Activated CD8-positive, alpha-beta T cell treated with anti-CD3 and anti-CD28 coated beads, Interleukin-2, amount 10 ng/mL, durations not matched to agents 7 days and 5 days (primary cell): ENCODE results near the gene GFPT2. TPM values are rescaled to one million over a fixed set of nuclear protein-coding genes. Genes with fewer than 3 reads are reported as not detected.
A peak's percentile ranks its signal among the peaks of the same experiment; 100 is the strongest.

Source experiments
- ATAC-seq: fragments of 150-1000 bp; cut with Tn5 transposase; one replicate; pipeline ENCODE4 v1.10.0; 2021; ENCODE audit warnings: moderate library complexity
- CTCF ChIA-PET: fragments of 350-600 bp; sonication (Branson Sonifier 250); formaldehyde crosslinking; loops from one replicate; lab custom pipeline; 2021; ENCODE audit warnings: antibody characterized with exemption; lab: Charles Lee
- POLR2A ChIA-PET: fragments of 350-600 bp; sonication (Branson Sonifier 250); formaldehyde crosslinking; loops from one replicate; lab custom pipeline; 2021; ENCODE audit warnings: antibody characterized with exemption; lab: Charles Lee
- DNase-seq: peaks from one replicate; pipeline ENCODE4 v3.0.0-alpha.2; 2020
- H3K27ac Mint-ChIP-seq: one replicate; pipeline ENCODE4 v1.8.0; 2021; ENCODE audit warnings: mild to moderate bottlenecking, mixed read lengths
- H3K27me3 Mint-ChIP-seq: one replicate; pipeline ENCODE4 v1.8.0; 2021; ENCODE audit warnings: low read depth, mixed read lengths
- H3K36me3 Mint-ChIP-seq: one replicate; pipeline ENCODE4 v1.8.0; 2021; ENCODE audit warnings: low read depth, mixed read lengths
- H3K4me1 Mint-ChIP-seq: one replicate; pipeline ENCODE4 v1.8.0; 2021; ENCODE audit warnings: low read depth, mixed read lengths
- H3K4me3 Mint-ChIP-seq: one replicate; pipeline ENCODE4 v1.8.0; 2021; ENCODE audit warnings: mild to moderate bottlenecking, mixed read lengths
- H3K9me3 Mint-ChIP-seq: one replicate; pipeline ENCODE4 v1.8.0; 2022; ENCODE audit warnings: mixed read lengths; ENCODE audit not compliant: insufficient read depth
- total RNA-seq, 2 experiments: library from RNA; stranded (reverse); gene quantifications; one replicate each; pipeline ENCODE4 v1.2.3, GENCODE V29; 2021

GFPT2 gene
- total RNA-seq, 2 experiments from 2014 or later, result 0.13 TPM; not detected in 1

DNA sequence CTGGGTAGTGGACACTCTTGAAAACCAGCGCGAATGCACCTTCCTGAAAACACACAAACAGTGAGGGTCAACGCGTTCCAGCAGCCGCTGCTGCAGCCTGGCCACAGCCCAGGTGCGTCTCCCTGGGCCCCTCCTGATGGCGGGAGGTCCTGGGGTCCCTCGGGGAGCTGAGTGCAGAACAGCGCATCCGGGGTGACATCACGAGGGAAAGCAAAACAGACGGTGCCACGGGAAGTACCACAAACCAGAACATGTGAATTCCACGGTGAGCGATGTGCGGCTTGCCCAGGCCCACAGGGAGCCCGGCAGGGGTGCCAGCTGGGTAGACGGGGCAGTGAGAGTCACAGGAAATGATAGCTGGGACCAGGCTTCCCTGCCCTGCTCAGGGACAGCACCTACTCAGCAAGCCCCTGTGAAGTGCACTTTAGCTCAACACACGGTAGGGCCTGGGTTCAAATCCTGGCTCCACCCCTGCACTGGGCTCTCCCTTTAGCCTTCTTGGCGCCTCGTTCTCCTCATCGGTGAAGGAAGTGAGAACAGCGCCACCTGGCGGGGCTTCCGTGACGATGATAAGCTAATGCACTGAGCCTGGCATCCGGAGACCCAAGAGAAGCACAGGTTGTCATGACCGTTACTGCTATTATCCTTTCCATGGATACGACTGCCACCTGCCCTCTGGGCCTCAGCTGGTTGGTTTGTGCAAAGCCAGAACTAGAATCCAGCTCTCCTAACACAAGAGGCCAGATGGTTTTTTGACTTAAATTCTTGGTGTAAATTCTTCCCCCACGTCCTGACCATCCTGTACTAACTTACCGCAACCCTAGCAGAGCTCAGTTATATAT is 24.6 kb downstream of the GFPT2 start:
- ATAC-seq, result peak; percentile 94
- H3K9me3 Mint-ChIP-seq, result no peaks in the 10 kb centered on the region
- peaks cover 3% of the 10 kb centered on the region for H3K4me1 Mint-ChIP-seq
- peaks cover 13% of the 10 kb centered on the region for H3K27me3 Mint-ChIP-seq
- CTCF ChIA-PET, result interaction anchor here (0.5 to 5.6 kb wide), 33 partner anchors 9 to 390 kb away, joined by 3 to 65 read pairs (median 4); partner anchors contain the start of gene MAPK9
- POLR2A ChIA-PET, result no interaction called here
- H3K4me3 Mint-ChIP-seq, result no peak overlapping the region
- H3K27ac Mint-ChIP-seq, result no peak overlapping the region
- DNase-seq, result peak; percentile 87
- H3K36me3 Mint-ChIP-seq, result no peaks in the 10 kb centered on the region

DNA sequence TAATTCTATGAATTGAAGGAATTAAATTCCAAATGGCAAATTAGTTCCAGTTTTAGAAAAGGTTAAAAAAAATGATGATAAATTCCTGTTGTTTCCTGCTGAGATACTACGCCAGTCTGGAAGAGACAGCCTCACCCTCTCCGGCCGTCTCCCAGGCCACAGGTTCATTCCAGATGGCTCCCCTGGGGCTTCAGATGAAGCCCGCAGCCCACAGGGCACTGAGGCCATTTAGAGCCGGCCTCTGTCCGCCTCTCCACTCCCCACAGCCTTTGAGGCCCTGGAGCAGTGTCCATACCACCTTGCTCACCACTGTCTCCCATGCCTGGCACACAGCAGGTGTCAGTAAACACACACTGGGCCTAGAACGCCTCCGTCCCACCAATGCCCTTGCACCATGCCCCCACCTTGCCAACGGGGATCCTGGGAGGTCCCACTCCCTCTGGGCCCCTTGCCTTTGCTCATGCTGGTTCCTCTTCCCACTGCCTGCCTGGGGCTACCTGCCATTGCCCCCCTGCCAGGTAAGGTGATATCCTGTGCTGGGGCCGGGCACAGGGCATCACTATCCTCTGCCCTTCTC is 26.1 kb downstream of the GFPT2 start:
- peaks cover 3% of the 10 kb centered on the region for H3K4me1 Mint-ChIP-seq
- POLR2A ChIA-PET, result no interaction called here

DNA sequence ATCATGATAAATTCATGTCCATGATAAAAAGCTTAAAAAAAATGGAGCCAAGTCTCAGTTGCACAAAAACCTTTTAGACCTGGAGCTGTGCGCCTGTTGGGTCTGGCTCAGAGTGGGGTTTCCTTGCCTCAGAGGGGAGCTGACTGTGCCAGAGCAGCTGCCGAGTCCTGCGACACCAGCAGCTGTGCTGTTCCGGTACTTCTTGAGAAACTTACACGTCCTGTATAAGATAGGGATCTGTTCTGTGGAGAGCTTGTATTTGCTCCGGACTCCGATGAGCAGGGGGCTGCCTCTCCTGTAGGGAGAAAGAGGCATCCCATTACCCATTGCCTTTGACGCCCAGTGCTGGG is 28.6 kb downstream of the GFPT2 start:
- Mint-ChIP-seq H3K4me3 (no peak overlapping the region), H3K4me1 (peaks cover 3% of the 10 kb centered on the region), H3K27me3 (peaks cover 3% of the 10 kb centered on the region), H3K27ac (no peak overlapping the region), H3K36me3 (no peaks in the 10 kb centered on the region), H3K9me3 (no peaks in the 10 kb centered on the region)
- DNase-seq (no peak), ATAC-seq (no peak)
- CTCF ChIA-PET, result interaction anchor here (1.4 to 5.6 kb wide), 2 partner anchors 9 to 31 kb away, joined by 7 to 65 read pairs; no protein-coding TSS in a partner anchor
- POLR2A ChIA-PET, result no interaction called here

More for the DNA sequence above, 26.1 kb downstream of the GFPT2 start:
- Mint-ChIP-seq H3K27me3 (peaks cover 9% of the 10 kb centered on the region), H3K27ac (no peak overlapping the region), H3K36me3 (no peaks in the 10 kb centered on the region), H3K4me3 (no peak overlapping the region), H3K9me3 (no peaks in the 10 kb centered on the region)
- DNase-seq, result no peak
- ATAC-seq, result no peak
- CTCF ChIA-PET, result interaction anchor here (1.3 to 5.6 kb wide), 5 partner anchors 12 to 53 kb away, joined by 4 to 65 read pairs (median 6); partner anchors contain the start of gene MAPK9

DNA sequence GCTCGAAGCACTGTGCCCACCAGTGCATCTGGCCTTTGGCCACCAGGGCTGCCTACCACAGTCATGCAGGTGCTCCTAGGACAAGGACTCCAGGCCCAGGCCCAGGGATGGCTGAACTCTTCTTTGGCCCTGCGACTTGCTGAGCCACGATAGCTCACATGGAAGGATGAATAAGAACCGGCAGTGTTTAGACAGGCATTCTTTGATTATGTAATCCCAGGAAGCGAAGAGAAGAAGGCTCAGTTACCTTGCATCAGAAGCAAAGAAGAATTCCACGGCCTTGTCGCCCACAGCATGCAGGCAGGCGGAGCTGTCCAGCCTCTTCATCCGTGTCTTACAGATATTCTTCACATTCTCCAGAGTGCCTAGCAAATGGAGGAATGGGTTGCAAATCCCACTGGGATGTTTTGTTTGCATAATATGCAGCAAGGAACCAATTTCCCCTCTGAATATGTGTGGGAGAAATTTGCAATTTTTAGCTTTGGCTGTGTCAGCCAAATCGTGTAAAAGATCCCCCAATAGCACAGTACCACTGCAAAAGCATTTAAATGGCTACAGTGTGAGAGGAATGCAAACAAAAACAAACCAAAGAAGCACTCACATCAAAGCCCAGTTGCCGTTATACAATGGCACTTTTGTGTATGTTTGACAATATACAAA is 29.1 kb downstream of the GFPT2 start:
- no peak for DNase-seq
- ChIA-PET POLR2A (no interaction called here), CTCF (interaction anchor here (1.4 to 5.6 kb wide), 2 partner anchors 9 to 31 kb away, joined by 7 to 65 read pairs; no protein-coding TSS in a partner anchor)
- peaks cover 3% of the 10 kb centered on the region for H3K4me1 Mint-ChIP-seq
- ATAC-seq, result no peak
- no peaks in the 10 kb centered on the region for H3K9me3 Mint-ChIP-seq
- no peak overlapping the region for H3K27ac Mint-ChIP-seq
- no peaks in the 10 kb centered on the region for H3K36me3 Mint-ChIP-seq
- H3K27me3 Mint-ChIP-seq, result peaks cover 3% of the 10 kb centered on the region
- no peak overlapping the region for H3K4me3 Mint-ChIP-seq

DNA sequence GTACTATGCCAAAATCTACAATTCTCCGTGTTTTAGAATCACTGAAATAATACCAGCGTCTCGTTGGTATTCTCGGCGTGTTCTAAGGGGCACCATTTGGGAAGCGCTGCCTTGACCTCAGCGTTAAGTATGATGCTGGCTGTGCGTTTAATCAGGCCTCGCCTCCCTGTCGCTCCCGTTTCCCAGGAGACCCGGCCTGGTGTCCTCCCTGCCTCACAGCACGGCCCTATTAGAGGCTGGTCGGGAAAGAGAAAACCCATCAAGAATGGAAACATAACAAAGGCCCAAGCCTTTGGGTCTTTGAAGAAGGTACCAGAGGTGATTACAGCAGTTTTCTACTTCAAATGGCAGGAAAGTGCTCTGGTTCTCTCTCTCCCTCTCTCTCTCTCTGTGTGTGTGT is 30.0 kb downstream of the GFPT2 start:
- CTCF ChIA-PET, result no interaction called here

DNA sequence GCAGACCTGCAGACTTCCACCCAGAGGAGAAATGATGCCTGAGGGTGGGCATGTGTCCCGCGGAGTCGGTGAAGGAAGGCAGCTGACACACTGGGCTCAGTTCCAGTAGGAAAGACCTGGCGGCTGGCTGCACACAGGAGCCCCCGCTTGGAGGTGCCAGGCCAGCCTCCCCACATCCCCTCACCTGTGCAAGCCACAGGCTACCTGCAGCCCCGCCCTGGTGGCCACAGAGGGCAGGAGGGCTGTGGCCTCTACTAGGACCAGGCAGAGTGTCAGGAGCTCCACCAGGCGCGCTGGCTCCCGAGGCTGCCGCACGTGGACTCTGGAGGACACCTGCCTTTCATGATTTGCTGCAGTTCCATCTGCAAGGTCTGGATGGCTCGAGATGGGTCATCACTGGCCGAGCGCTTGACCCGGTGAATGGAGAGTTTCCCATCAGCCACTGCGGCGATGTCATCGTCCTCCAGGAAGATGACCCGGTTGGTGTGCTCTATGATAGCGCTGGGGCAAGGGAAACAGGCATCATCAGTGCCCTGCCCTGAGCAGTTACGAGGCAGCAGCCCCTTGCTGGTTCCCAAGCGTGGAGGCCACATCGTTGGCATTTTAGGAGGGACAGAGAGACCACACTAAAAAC is 34.6 kb downstream of the GFPT2 start:
- Mint-ChIP-seq H3K4me1 (no peaks in the 10 kb centered on the region), H3K27ac (no peak overlapping the region), H3K4me3 (no peak overlapping the region), H3K36me3 (no peaks in the 10 kb centered on the region), H3K9me3 (no peaks in the 10 kb centered on the region), H3K27me3 (no peaks in the 10 kb centered on the region)
- DNase-seq (no peak), ATAC-seq (no peak)
- ChIA-PET CTCF (interaction anchor here (1.2 kb wide), 1 partner anchor 10 kb away, joined by 7 read pairs; no protein-coding TSS in a partner anchor), POLR2A (no interaction called here)

More for the DNA sequence above, 30.0 kb downstream of the GFPT2 start:
- Mint-ChIP-seq H3K27me3 (peaks cover 3% of the 10 kb centered on the region), H3K4me1 (no peaks in the 10 kb centered on the region), H3K9me3 (no peaks in the 10 kb centered on the region), H3K4me3 (no peak overlapping the region), H3K27ac (no peak overlapping the region), H3K36me3 (no peaks in the 10 kb centered on the region)
- no peak for DNase-seq
- ATAC-seq, result no peak
- POLR2A ChIA-PET, result no interaction called here

DNA sequence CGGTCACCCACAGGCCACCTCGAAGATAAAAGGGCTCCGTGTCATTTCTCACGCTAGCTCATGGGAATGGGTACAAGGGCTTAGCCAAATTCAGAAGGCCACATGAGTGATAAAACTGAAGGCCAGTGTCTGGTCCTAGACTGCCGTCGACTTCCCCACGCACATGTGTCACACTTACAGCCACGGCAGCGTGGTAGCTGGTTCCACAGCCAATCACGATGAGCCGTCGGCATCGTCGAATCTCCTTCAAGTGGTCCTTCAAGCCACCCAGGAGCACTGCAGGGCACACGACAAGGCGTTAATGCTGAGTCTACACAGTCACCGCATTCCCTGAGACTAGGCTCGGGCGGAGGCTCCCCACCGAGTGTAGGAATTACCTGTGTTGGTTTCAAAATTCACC is 36.5 kb downstream of the GFPT2 start:
- ChIA-PET POLR2A (no interaction called here), CTCF (interaction anchor here (0.8 to 4.5 kb wide), 9 partner anchors 10 to 181 kb away, joined by 3 to 100 read pairs (median 8); partner anchors contain the start of gene RASGEF1C)
- H3K9me3 Mint-ChIP-seq, result no peaks in the 10 kb centered on the region
- H3K4me3 Mint-ChIP-seq, result no peak overlapping the region
- no peak overlapping the region for H3K27ac Mint-ChIP-seq
- ATAC-seq, result no peak
- no peaks in the 10 kb centered on the region for H3K27me3 Mint-ChIP-seq
- H3K4me1 Mint-ChIP-seq, result no peaks in the 10 kb centered on the region
- H3K36me3 Mint-ChIP-seq, result no peaks in the 10 kb centered on the region
- no peak for DNase-seq

DNA sequence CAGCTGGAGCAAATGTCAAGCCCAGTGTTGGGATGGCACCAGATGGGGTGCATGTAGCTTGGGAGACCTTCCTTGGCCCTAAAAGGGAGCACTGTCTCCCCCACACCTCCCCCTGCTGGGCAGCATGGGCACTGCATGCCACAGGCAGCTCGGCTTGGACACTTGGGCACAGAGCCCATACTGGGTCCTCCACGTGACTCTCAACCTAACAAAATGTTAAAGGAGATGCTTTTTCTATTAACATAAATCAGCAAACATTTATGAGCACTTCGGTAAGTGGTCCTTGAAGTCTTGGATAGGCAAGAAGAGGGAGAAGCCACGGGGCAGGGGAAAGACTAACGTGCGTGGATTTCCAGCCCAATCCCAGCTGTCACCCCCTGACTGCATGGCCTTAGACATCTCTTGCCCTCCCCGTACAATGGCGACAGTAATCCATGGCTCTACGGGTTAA is 37.3 kb downstream of the GFPT2 start:
- no peaks in the 10 kb centered on the region for H3K4me1 Mint-ChIP-seq
- H3K27me3 Mint-ChIP-seq, result no peaks in the 10 kb centered on the region
- peak; percentile 72 for DNase-seq
- H3K9me3 Mint-ChIP-seq, result no peaks in the 10 kb centered on the region
- CTCF ChIA-PET, result interaction anchor here (0.6 to 4.5 kb wide), 20 partner anchors 9 to 553 kb away, joined by 3 to 100 read pairs (median 4); partner anchors contain the start of gene RASGEF1C
- no peak overlapping the region for H3K27ac Mint-ChIP-seq
- no peaks in the 10 kb centered on the region for H3K36me3 Mint-ChIP-seq
- POLR2A ChIA-PET, result no interaction called here
- H3K4me3 Mint-ChIP-seq, result no peak overlapping the region
- ATAC-seq, result peak; percentile 74

DNA sequence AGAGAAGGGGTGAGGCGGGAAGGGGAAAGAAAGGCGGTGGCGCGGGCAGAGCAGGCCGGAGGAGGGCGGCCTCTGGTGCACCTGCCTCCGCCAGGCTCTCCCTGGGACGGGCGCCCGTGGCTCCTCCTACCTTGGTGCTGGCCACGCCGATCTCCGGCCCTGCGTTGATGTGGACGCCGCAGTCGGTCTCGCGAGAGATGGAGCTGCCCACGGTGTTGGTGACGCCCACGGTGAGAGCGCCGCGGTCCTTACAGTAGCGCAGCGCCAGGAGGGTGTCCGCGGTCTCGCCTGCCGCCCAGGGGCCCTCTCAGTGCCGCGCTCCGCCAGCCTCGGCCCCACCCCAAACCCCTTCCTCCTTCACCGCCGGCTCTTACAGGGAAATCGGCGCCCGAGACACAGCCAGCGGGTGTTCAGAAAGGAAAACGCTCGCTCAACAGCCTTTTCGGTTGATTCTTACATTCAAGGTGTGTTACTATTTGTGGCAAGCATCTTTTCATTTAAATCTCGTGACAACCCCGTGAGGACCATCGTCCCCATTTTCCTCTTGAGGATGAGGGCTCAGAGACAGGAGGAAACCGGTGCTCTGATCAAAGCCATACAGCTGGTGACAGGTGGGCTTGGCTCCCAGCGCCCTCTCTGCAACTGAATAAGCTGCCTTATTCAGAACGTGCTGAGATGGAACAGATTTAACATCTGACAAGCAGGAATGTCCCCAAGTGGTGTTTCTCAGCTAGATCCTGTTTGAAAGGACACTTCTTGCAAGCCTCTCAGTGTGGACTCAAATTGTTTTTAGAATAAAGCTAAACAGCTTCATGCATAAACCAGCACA is 39.2 kb downstream of the GFPT2 start:
- ATAC-seq, result peak; percentile 64
- Mint-ChIP-seq H3K27me3 (no peaks in the 10 kb centered on the region), H3K36me3 (no peaks in the 10 kb centered on the region), H3K4me3 (peak overlapping the region; percentile 28), H3K27ac (no peak overlapping the region), H3K9me3 (no peaks in the 10 kb centered on the region), H3K4me1 (no peaks in the 10 kb centered on the region)
- POLR2A ChIA-PET, result no interaction called here
- CTCF ChIA-PET, result interaction anchor here (0.7 to 4.5 kb wide), 9 partner anchors 9 to 293 kb away, joined by 3 to 100 read pairs (median 8); partner anchors contain the start of gene RASGEF1C
- DNase-seq, result peak; percentile 45

DNA sequence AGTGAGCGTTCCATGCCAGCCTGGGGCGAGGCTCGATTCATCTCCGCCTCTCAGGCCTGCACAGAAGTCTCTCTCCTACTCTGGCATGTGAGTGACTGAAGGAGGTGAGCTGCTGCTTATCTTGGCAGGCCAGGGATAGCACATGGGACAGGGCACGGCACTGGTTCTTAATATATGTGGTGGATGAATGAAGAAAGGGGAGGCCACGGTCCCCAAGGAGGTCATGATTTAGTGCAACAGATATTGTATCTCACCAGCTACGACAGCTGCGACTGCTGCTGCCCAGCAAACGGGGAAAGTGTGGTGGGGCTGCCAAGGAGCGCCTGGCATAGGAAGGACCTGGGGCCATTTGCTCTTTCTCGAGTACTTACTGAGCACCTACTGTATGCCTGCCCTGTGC is 41.9 kb downstream of the GFPT2 start:
- POLR2A ChIA-PET, result no interaction called here
- no peaks in the 10 kb centered on the region for H3K36me3 Mint-ChIP-seq
- H3K9me3 Mint-ChIP-seq, result no peaks in the 10 kb centered on the region
- CTCF ChIA-PET, result no interaction called here
- no peaks in the 10 kb centered on the region for H3K4me1 Mint-ChIP-seq
- ATAC-seq (no peak), DNase-seq (no peak)
- H3K4me3 Mint-ChIP-seq, result no peak overlapping the region
- no peaks in the 10 kb centered on the region for H3K27me3 Mint-ChIP-seq
- no peak overlapping the region for H3K27ac Mint-ChIP-seq
